K562 (cell line): ENCODE results near the gene TBRG1. TPM values are rescaled to one million over a fixed set of nuclear protein-coding genes. Genes with fewer than 3 reads are reported as not detected.
A peak's percentile ranks its signal among the peaks of the same experiment; 100 is the strongest.

Source experiments
- BRD9 ChIP-seq: fragments of 450-650 bp; IDR thresholded peaks from 2 replicates; pipeline ENCODE4 v1.6.1; 2018; ENCODE audit warnings: low read depth; ENCODE audit not compliant: partially characterized antibody
- HDAC2 ChIP-seq: fragments of 450-650 bp; IDR thresholded peaks from 2 replicates; pipeline ENCODE4 v1.6.1; 2016; ENCODE audit warnings: mild to moderate bottlenecking
- HSF4 ChIP-seq: fragments of 250-450 bp; sonication (Bioruptor Pico); IDR thresholded peaks from 2 replicates; pipeline ENCODE4 v2.1.2; 2022; ENCODE audit warnings: mild to moderate bottlenecking, moderate library complexity, borderline replicate concordance
- L3MBTL2 ChIP-seq: fragments of 450-650 bp; IDR thresholded peaks from 2 replicates; pipeline ENCODE4 v1.6.1; 2016; ENCODE audit warnings: mild to moderate bottlenecking, moderate library complexity
- NBN ChIP-seq: fragments of 450-650 bp; IDR thresholded peaks from 2 replicates; pipeline ENCODE4 v1.6.1; 2016; ENCODE audit warnings: low read depth, mild to moderate bottlenecking
- NFE2 ChIP-seq: IDR thresholded peaks from 2 replicates; pipeline ENCODE4 v1.6.1; 2014; ENCODE audit warnings: antibody characterized with exemption, low read depth
- PTTG1 ChIP-seq: fragments of 450-650 bp; IDR thresholded peaks from 2 replicates; pipeline ENCODE4 v1.6.1; 2016; ENCODE audit warnings: low read depth, mild to moderate bottlenecking, missing genetic modification characterization, missing compliant biosample characterization
- SMAD4 ChIP-seq: fragments of 250-450 bp; sonication (Bioruptor Pico); conservative IDR thresholded peaks from 2 replicates; pipeline ENCODE4 v1.8.0; 2021; ENCODE audit warnings: inconsistent platforms, mild to moderate bottlenecking, moderate library complexity
- SMARCA4 ChIP-seq: fragments of 450-650 bp; IDR thresholded peaks from 2 replicates; pipeline ENCODE4 v1.6.1; 2016
- THRAP3 ChIP-seq: fragments of 450-650 bp; IDR thresholded peaks from 2 replicates; pipeline ENCODE4 v1.6.1; 2016; ENCODE audit warnings: mild to moderate bottlenecking, inconsistent platforms, borderline replicate concordance
- TRIM24 ChIP-seq, 2 experiments: fragments of 450-650 bp; IDR thresholded peaks; 2 replicates each; pipeline ENCODE4 v1.6.1; 2016
- ZBTB1 ChIP-seq: sonication (generic); formaldehyde crosslinking; IDR thresholded peaks from 2 replicates; pipeline ENCODE4 v1.8.1; 2023; ENCODE audit warnings: missing genetic modification reagents, low read depth, mild to moderate bottlenecking, borderline replicate concordance
- ZC3H11A ChIP-seq: IDR thresholded peaks from 2 replicates; pipeline ENCODE4 v1.6.1; 2012; ENCODE audit warnings: low read depth, low read length, improper control_type of control experiment
- polyA plus RNA-seq, 8 experiments: library from polyadenylated mRNA; depleted of rRNA in 4 of 8; stranded (reverse) in 5 of 8; unstranded in 3 of 8; fragments of >200 nt; fragmentation: Nextera tagmentation in 2 of 8; fragmentation: Illumina TruSeq in 1 of 8; extraction: Ambion mirVana in 2 of 8; extraction: Trizol in 1 of 8; gene quantifications; 2 replicates each; pipeline versions ENCODE4 v1.2.1 to v1.2.3, GENCODE V29; 2011 to 2014; ENCODE audit warnings: inconsistent platforms in 1 of 8, missing spikeins in 1 of 8
- total RNA-seq, 7 experiments: library from RNA; depleted of rRNA in 6 of 7; stranded (reverse); fragments of >200 nt in 6 of 7; fragmentation: Illumina TruSeq in 2 of 7; extraction: Trizol in 2 of 7; gene quantifications; 2 replicates each; pipeline versions ENCODE4 v1.2.1 to v1.2.3, GENCODE V29; 2011 to 2021; ENCODE audit warnings: low replicate concordance in 1 of 7
- TF ChIP-seq, protein P1 (sequence below), 2 experiments: fragments of 450-650 bp in 1 of 2; sonication (generic) in 1 of 2; formaldehyde crosslinking; conservative IDR thresholded peaks; 2 replicates each; pipeline versions ENCODE4 v1.4.0 to v1.8.1; 2020 to 2022; ENCODE audit warnings: mild to moderate bottlenecking in 1 of 2, missing genetic modification reagents in 1 of 2
- TF ChIP-seq, protein P2 (sequence below): sonication (generic); formaldehyde crosslinking; IDR thresholded peaks from 2 replicates; pipeline ENCODE4 v1.8.0; 2022; ENCODE audit warnings: missing genetic modification reagents, mild to moderate bottlenecking, moderate library complexity, borderline replicate concordance
- TF ChIP-seq, protein P3 (sequence below): sonication (generic); formaldehyde crosslinking; IDR thresholded peaks from 2 replicates; pipeline ENCODE4 v1.8.0; 2022; ENCODE audit warnings: missing genetic modification reagents, mild to moderate bottlenecking, borderline replicate concordance
- TF ChIP-seq, protein P4 (sequence below): fragments of 200-400 bp; formaldehyde crosslinking; IDR thresholded peaks from 2 replicates; pipeline ENCODE4 v1.6.1; 2017; ENCODE audit warnings: mild to moderate bottlenecking, low read depth, low read length, moderate library complexity
- TF ChIP-seq, protein P5 (sequence below): fragments of 450-650 bp; formaldehyde crosslinking; IDR thresholded peaks from 2 replicates; pipeline ENCODE4 v1.4.0; 2020; ENCODE audit warnings: mild to moderate bottlenecking, moderate library complexity

Gene TBRG1
- total and polyA plus RNA-seq, 9 of the 15 experiments (the other 6 are each of a cell fraction or from before 2014, with no cell fraction given), result 8.7 to 30.0 (median 20.2) TPM

DNA sequence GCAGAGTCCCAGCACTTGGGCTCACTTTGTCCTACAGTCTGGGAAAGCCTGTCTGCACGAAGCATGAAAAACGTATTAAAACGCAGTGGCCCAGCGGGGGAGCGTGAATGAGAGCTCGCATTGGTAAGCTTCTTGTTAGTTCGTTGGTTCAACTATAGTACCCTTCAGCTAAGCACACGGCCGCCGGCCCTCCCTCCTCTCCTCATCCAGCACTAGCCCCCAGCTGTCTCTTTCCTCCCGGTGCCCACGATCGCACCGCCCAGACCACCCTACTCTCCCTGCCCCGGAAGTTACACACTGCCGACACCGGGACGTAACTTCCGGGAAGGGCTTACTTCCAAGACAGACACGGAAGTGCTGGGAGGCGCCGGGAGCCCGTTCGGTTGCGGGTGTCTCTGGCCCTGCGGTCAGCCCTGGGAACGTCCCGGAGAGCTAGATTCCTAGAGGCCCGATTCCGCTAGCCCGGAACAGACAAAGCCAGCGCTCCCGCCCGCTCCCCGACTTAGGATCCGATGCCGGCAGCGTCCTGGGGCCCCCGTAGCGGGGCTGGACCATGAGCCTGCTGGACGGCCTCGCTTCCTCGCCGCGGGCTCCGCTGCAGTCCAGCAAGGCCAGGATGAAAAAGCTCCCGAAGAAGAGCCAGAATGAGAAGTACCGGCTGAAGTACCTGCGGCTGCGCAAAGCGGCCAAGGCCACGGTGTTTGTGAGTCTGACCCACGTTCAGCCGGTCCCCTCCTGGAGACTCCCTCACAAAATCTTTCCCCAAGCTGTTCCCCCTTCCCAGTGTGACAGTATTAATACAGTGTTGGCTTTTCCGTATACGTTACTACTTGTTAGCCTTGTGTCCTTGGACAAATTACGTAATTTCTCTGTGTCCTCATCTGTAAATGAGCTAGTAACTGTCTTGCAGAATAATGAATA is at the start of gene TBRG1 (continued):
- TF ChIP-seq HSF4 (CRISPR knock-in tag) (no peak), NFE2 (no peak), THRAP3 (no peak), ZBTB1 (CRISPR knock-in tag) (no peak), L3MBTL2 (peak; percentile 58), HDAC2 (peak; percentile 43; the same call in 1 of the 2 replicates), SMARCA4 (no peak), TRIM24 (IDR thresholded peaks at IDR 0.05) (peak in 1 of 2 experiments; percentile 65; a peak in 2 of 4 replicates), BRD9 (no peak), PTTG1 (tag) (no peak), NBN (0 out of 2 replicates have a peak, but pooled peaks have one; percentile 48), ZC3H11A (no peak), SMAD4 (CRISPR knock-in tag) (peak; percentile 72)
- TF ChIP-seq, protein P1, sequence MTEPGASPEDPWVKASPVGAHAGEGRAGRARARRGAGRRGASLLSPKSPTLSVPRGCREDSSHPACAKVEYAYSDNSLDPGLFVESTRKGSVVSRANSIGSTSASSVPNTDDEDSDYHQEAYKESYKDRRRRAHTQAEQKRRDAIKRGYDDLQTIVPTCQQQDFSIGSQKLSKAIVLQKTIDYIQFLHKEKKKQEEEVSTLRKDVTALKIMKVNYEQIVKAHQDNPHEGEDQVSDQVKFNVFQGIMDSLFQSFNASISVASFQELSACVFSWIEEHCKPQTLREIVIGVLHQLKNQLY (CRISPR knock-in tag; conservative IDR thresholded peaks at IDR 0.05), result no peak
- TF ChIP-seq, protein P2, sequence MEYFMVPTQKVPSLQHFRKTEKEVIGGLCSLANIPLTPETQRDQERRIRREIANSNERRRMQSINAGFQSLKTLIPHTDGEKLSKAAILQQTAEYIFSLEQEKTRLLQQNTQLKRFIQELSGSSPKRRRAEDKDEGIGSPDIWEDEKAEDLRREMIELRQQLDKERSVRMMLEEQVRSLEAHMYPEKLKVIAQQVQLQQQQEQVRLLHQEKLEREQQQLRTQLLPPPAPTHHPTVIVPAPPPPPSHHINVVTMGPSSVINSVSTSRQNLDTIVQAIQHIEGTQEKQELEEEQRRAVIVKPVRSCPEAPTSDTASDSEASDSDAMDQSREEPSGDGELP, result peak; percentile 85
- TF ChIP-seq, protein P3, sequence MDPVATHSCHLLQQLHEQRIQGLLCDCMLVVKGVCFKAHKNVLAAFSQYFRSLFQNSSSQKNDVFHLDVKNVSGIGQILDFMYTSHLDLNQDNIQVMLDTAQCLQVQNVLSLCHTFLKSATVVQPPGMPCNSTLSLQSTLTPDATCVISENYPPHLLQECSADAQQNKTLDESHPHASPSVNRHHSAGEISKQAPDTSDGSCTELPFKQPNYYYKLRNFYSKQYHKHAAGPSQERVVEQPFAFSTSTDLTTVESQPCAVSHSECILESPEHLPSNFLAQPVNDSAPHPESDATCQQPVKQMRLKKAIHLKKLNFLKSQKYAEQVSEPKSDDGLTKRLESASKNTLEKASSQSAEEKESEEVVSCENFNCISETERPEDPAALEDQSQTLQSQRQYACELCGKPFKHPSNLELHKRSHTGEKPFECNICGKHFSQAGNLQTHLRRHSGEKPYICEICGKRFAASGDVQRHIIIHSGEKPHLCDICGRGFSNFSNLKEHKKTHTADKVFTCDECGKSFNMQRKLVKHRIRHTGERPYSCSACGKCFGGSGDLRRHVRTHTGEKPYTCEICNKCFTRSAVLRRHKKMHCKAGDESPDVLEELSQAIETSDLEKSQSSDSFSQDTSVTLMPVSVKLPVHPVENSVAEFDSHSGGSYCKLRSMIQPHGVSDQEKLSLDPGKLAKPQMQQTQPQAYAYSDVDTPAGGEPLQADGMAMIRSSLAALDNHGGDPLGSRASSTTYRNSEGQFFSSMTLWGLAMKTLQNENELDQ (CRISPR knock-in tag), result no peak
- TF ChIP-seq, protein P4, sequence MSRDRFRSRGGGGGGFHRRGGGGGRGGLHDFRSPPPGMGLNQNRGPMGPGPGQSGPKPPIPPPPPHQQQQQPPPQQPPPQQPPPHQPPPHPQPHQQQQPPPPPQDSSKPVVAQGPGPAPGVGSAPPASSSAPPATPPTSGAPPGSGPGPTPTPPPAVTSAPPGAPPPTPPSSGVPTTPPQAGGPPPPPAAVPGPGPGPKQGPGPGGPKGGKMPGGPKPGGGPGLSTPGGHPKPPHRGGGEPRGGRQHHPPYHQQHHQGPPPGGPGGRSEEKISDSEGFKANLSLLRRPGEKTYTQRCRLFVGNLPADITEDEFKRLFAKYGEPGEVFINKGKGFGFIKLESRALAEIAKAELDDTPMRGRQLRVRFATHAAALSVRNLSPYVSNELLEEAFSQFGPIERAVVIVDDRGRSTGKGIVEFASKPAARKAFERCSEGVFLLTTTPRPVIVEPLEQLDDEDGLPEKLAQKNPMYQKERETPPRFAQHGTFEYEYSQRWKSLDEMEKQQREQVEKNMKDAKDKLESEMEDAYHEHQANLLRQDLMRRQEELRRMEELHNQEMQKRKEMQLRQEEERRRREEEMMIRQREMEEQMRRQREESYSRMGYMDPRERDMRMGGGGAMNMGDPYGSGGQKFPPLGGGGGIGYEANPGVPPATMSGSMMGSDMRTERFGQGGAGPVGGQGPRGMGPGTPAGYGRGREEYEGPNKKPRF, result no peak
- TF ChIP-seq, protein P5, sequence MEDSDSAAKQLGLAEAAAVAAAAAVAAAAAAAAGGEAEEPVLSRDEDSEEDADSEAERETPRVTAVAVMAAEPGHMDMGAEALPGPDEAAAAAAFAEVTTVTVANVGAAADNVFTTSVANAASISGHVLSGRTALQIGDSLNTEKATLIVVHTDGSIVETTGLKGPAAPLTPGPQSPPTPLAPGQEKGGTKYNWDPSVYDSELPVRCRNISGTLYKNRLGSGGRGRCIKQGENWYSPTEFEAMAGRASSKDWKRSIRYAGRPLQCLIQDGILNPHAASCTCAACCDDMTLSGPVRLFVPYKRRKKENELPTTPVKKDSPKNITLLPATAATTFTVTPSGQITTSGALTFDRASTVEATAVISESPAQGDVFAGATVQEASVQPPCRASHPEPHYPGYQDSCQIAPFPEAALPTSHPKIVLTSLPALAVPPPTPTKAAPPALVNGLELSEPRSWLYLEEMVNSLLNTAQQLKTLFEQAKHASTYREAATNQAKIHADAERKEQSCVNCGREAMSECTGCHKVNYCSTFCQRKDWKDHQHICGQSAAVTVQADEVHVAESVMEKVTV (CRISPR knock-in tag), result no peak
